ENCODE measurements around the gene VAMP4. TPM values are rescaled to one million over a fixed set of nuclear protein-coding genes. Genes with fewer than 3 reads are reported as not detected.
"Not testable (repeated sequence)": the region's sequence is repeated elsewhere in the genome, so short reads cannot be mapped to it uniquely, and the experiment has no call there.

The VAMP4 gene
- polyA plus RNA-seq, 1 donor, result 21.2 TPM

DNA sequence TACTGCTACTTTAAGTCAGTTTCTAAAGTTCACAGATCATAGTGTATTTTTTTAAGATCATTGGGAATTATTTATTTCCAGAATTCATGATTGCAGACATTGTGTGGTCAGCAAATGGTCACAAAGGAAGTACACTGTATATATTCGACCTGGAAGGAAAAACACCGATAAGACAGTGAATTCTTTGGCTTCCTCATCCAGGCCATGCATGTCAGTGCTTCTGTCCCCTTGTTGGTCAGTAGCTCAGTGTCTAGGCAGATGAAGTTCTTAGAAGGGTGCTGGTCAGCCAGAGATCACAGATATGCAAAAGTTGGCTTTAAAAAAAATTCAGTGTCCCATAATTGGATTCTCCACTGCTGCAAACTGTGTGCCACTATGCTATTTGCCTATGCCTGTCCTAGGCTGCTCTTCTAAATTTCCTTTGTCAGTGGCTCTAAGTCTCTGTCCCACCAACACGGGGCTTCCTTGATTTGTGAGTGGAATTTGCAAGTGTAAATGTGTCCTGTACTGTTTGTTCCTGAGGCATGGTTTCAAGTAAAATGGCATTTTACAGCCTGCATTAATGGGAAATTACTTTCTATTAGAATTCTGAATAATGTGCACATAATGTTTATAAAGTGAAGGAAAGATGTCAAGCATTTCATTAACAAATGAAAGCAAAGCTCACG, 12.0 kb upstream of the VAMP4 start:
- DNase-seq, result no peak

DNA sequence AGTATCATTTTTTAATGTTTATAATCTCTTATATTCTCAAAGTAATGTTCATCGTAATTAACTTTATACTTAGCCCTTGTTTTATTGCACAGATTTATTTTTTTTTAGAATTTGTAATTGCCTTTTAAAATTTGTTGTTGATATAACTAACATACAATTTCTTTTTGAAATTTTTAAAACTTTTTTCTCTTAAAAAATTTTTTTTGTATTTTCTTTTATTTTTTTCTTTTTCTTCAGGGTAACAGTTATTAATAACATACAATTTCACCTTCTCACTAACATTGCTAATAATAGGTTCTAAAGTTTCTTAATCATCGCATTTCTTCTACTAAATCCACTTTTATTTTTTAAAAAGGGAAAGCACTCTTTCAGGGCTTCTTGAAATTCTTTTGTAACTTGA, 11.3 kb upstream of the VAMP4 start:
- DNase-seq, result no peak

DNA sequence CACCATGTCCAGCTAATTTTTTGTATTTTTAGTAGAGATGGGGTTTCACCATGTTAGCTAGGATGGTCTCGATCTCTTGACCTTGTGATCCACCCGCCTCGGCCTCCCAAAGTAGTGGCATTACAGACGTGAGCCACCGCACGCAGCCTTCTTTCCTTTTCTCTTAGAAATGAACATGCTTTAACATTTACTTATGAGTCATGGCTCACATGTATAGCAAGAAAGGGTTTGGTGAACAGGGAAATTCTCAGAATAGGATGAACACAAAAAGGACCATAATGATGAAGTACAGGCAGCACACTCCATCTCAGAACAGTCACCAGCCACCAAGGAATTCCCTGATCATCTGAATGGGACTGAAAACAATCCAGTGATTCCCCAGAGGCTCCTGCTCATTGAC, 9.4 kb upstream of the VAMP4 start:
- no peak for DNase-seq

DNA sequence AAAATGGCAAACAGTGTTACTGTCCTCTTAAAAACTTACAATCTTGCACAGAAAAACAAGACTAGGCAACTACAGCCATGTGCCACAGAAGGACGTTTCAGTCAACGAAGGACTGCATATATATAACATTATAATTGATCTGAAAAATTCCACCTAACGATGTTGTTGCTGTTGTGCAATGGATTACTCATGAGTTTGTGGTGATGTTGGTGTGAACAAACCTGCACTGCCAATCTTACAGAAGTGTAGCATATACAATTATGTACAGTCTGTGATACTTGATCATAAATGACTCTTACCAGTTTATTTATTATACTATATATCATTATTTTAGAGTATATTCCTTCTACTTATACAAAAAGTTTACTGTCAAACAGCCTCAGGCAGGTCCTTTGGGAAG, 6.8 kb upstream of the VAMP4 start:
- DNase-seq, result no peak

DNA sequence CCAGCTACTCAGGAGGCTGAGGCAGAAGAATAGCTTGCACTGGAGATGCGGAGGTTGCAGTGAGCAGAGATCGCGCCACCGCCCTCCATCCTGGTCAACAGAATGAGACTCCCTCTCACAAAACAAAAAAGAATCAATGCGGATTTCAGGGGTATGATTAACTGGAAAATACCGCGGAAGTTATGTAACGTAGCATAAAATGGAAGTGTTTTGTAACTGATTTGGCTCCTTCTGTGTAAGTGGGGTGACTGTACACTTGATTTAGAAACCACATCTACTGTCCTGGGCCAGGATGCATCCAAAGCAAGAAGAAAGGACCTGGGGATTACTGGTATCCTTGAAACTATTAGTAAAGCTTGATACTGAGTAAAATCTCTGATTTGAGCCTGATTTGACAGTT, 3.1 kb upstream of the VAMP4 start:
- no peak for DNase-seq

DNA sequence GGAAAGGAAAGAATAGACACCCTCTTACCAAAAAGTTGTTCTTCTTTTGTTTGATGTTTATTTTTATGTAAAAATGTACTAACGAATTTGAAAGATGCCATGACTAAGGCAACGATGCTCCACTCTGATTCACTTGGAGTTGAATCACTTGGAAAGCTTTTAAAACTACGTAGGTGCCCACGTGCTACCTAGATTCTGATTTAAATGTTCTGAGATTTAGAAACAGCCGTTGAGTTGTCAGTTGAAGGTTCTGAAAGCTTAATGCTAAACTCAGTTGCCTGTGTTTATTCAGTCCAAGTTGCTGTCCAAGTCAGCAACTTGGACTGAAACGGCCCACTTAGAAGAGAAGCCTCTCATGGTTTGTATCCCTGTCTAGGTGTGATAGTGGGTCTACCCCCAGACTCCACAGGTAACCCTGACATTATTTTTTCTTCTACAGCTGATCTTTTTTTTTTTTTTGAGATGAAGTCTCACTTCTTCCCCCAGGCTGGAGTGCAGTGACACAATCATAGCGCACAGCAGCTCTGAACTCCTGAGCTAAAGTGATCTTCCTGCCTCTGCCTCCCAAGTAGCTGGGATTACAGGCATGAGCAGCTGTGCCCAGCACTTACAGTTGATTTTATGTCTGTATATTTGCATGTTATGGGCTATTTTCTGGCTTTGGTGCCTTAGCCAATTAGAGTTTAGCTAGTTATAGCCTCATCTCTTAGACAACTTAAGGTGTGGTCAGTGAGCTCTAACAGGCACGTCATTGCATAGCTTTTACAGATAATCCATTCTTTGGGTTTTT, 1.4 kb upstream of the VAMP4 start:
- DNase-seq, result peak; percentile 21

DNA sequence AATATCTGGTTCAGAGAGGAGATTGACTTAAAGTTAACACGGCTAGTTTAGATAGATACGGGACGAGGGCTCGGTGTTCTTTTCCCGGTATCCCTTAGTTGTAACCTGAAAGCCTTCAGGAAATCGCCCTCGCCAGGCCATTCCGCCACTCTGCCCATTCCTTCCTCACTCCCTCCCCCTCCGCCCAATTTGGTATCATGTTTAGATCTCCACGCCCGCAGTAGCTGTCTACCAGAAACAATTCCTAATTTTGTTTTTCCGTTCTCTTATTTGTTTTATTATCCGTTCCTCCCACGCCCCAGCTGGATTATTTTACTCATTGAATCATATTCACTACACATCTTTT, 685 bp upstream of the VAMP4 start:
- DNase-seq, result peak; percentile 62

DNA sequence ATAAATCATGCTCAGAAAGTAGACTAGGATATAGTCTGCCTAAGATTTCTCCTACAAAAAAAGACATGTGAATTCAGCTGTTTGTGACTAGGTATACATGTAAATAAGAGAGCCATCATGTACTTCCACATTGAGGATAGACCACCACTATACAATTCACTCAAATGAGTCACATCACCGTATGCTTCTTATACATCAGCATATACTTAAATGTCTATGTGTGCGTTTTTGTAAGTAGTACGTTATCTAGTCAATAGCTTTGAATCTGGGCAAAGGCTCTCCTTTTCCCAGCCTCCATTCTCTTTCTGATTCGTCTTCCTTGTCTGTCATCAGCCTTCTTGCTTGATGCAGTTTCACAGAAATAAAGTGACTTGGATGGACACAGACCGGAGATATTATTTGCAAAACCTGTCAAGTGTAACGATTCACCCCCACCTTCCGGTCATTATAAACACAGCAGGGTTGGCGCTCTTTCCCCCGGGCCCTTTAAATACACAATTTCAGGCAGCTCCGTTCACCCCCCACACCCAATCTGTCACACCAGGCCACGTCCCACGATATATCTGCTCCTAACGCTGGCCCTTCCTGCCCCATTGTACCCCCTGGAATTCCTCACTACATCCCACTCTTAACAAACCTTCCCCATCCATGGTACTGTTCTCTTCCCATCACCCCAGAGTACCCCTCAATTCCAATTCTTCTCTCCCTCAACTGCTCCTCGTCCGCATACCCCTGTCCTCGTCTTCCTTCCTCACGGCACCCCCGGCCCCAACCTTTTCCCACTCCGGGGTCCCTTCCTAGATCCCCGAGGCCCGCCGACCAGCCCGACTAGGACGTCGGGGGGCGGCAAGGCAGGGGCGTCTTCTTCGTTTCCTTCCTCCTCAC, 636 bp downstream of the VAMP4 start:
- peak; percentile 36 for DNase-seq

DNA sequence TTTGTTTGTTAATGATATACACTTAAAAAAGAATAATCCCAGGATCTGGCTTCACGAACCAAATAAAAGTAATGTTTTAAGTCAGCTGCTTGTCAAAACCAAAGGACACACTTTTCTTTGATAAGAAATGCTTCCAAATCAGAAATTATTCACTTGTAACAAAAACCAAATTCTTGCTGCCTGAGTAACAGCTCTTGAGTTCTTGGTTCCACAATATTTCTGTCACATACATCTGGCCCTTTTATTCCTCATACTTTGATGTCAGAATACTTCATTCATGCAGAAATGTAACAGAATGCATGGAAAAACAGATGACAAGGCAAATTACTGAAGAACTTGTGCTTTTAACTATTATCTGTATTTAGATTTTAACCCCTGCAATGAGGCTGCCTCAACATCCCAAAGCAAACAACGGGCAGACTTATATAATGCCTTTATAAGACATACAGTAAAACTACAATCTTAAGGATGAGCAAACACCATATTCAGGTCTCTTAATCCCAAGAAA, 1.5 kb downstream of the VAMP4 start:
- no peak for DNase-seq

DNA sequence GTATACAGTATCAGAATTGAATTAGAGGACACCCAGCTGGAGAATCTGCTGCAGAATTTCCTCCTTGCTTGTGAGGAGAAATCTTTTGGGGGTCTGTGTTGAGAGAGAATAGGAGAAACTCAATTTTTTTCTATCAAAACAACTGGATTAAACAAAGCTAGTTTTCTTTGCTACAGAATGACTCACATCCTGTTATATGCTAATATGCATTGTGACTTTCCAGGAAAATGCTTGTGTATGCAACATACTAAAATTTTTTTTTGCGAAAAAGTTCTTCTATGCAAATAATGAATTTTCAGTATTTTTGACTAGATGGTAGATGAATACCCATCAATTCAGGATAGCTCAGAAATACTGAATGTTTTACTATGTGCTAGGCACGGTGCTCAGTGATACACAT, 2.2 kb downstream of the VAMP4 start:
- DNase-seq, result no peak

DNA sequence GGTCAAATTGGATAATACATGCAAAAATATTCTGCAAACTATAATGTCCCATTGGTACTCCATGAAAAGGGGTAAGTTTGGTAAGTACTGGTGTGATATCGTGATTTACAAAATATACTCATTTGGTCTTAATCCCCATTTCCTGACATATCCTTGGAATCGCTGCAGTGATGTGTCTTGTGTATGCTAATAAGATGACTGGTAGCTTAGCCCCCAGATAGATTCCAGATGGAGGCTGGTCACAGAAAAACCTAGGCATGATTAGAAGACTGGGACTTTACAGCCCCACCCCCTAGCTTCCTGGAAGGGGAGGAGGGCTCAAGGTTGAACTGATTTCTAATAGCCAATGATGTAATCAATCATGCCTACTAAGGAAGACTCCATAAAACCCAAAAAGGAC, 3.0 kb downstream of the VAMP4 start:
- no peak for DNase-seq

DNA sequence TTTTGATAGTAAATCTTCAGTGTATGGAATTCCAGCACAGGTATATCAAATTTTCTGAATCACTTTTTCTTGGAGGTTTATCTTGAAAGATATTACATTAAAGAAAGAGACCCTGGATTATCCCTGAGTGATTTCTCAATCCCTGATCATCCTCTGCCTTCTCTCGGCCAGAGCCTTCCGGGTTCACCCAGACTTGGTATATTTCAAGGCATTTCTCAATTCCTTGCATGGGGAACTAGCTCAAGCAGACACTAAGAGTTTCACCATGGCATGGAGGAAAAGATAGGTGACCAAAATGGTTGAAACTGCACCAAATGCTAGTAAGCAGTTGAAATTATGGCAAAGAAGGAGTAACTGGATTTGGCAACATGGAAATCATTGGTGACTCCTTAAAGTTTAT, 5.7 kb downstream of the VAMP4 start:
- no peak for DNase-seq

DNA sequence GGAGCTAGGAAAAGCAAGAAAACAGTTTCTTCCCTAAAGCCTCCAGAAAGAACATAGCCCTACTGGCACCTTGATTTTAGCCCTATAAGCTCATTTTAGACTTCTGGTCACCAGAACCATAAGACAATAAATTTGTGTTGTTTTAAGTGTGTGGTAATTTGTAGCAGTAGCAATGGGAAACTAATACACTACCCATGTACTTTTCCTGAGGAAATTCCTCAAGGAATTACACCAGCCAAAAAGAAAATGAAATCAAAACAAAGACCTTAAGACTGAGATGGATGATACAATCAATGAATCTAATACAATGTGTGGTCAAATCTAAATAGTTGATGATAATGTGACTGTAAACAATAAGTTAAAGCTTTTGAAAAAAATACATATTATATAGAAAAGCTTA, 11.8 kb downstream of the VAMP4 start:
- DNase-seq, result no peak

DNA sequence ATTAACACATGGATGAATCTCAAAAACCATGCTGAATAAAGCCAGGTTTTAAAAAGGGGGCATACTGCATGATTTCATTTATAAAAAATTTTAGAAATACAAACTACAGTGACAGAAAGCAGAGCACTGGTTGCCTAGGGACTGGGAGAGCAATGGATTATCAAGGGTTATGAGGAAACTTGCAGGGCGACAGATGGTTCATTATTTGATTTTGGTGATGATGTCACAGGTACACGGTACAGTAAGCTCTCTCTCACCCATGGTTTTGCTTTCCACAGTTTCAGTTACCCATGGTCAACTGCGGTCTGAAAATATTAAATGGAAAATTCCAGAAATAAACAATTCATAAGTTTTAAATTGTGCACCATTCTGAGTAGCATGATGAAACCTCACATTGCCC, 14.1 kb downstream of the VAMP4 start:
- DNase-seq, result no peak

DNA sequence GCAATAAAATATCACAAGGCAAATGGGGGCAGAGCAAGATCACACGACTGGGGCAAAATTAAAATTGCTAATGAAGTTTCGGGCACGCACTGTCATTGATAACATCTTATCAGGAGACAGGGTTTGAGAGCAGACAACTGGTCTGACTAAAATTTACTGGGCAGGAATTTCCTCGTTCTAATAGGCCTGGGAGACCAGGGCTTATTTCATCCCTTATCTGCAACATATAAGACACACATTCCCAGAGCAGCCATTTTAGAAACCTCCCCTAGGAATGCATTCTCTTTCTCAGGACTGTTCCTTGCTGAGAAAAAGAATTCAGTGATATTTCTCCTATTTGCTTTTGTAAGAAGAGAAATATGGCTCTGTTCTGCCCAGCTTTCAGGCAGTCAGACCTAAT, 18.7 kb downstream of the VAMP4 start:
- DNase-seq, result not testable (repeated sequence)

DNA sequence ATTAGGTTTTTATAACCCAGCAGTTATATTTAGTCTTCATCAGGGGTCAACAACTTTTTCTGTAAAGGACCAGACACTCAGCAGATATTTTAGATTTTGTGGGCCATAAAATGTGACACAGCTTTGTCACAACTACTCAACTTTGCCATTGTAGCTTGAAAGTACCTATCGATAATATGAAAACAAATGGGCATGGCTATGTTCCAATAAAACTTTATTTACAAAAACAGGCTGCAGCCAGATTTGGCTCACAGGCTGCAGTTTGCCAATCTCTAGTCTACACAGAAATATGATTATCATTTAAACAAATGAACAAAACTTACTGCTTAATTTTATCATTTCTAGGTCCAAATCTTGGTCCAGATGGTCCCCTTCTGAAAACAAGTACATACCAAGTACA, 23.0 kb downstream of the VAMP4 start:
- no peak for DNase-seq

DNA sequence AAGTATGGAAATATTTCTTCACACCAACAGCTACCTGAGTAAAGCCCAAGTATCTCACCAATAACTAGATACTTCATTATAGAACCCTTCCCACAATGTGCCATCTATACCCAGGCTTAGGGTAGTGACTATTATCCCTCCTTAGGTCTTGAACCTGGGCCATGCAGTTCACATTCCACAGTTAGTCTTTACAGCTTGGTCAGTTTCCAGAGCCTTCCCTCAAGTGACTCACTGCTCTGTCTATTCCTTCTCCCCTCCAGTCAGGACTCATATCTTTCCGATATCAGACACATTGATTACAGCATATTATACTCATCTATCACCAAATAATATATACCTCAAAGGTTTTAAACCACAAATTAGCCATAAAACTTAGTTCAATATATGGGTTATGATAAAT, 23.6 kb downstream of the VAMP4 start:
- no peak for DNase-seq

DNA sequence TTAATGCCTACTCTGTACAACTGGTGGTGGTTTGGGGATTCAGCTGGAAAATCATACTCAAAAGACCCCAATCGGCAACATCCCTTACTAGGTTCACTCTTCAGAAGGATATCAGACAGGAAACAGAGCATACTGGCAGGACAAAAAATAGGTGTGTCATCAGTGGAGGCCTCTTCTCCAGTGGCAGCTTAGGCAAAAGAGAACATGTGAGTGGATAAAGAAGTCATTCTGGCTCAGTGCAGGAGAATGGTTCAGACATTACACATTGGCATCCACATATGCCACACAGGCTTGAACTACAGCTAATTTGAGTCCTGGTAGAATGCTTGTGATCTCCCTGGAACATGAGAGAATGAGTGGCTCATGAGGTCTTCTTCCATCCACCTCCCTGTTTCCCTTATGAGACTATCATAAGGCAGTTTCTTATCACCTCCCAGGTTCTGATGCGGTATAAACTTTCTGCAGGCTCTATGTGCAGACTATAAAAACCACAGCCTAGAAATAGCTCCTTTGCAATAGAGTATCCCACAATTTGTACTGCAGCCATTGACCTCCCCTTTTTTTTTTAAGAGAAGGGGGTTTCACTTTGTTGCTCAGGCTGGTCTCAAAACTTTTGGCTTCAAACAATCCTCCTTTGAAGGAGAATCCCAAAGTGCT, 24.7 kb downstream of the VAMP4 start:
- DNase-seq, result no peak

DNA sequence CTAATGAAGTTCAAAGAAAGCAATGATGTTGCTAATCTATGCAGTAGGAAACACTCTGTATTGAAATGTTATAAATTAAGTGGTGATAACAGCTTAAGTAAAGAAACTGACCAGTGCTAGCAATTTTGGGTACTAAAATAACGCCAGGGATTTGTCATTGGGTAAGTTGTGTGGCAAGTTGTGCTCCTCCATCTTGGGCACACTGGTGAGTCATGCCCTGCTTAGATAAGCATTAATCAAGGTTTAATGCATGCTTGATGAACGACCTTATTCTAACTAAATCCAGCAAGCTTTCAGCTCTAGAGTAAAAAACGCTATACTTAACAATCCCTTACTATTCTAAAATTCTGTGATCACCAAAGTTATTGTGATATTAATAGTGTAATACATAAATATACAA, 25.2 kb downstream of the VAMP4 start:
- no peak for DNase-seq

DNA sequence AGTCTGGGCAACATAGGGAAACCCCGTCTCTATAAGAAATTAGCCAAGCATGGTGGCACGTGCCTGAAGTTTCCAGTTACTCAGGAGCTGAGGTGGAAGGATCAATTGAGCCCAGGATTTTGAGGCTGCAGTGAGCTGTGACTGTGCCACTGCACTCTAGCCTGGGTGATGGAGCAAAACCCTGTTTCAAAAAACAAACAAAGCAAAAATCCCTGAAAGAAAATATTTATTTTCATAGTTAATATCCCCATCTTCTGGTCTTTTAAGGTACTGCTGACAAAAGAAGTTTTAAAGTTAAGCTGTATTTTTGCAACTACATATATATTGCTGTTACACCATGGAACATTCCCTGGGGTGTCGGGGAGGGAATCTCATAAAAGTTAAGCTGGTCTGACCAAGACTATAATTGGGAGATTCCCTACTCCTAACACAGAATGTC, 26.0 kb downstream of the VAMP4 start:
- peak; percentile 40 for DNase-seq

DNA sequence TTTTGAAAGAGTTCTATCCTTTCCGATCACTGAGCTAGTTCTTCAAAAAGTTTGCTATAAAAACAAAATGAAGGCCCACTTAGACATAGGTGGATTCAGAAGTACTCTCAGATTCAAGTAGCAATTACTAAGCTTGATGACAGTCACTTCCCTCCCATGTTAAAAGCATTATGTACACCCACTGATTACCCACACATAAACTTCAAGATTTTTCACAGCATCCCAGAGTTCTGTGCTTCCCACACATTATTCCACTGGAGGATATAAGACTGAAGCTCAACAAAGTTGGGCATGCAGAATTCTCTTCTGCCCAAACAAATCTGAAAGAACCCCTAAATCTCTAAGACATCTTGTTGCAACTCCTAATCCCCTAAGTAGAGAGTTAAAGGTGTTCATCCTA, 29.5 kb downstream of the VAMP4 start:
- no peak for DNase-seq

DNA sequence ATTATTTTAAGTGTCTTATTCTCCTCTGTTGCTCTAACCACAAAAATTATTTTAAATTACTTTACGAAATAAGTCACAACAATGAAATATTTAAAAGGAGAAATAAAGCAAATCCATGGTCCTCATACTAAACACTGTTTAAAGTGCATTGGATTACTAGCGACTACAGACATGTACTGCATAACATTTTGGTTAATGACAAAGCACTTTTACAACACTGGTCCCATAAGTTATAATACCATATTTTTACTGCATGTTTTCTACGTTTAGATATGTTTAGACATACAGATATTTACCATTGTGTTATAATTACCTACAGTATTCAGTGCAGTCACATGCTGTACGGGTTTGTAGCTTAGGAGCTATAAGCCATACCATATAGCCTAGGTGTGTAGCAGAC, 30.2 kb downstream of the VAMP4 start:
- DNase-seq, result no peak
